IPS-18c (cell line): ENCODE measurements around the gene SMIM7.
A peak's percentile ranks its signal among the peaks of the same experiment; 100 is the strongest.
"Not testable (repeated sequence)": the region's sequence is repeated elsewhere in the genome, so short reads cannot be mapped to it uniquely, and the experiment has no call there.

Experiments used
- H3K4me3 ChIP-seq: 2 replicates; pipeline ENCODE4 v1.7.0; 2013; ENCODE audit warnings: low read depth, mild to moderate bottlenecking, low read length, moderate library complexity; ENCODE audit not compliant: insufficient read depth
- H3K9me3 ChIP-seq: one replicate; pipeline ENCODE4 v1.6.1; 2013; ENCODE audit warnings: mild to moderate bottlenecking, low read length, moderate library complexity; ENCODE audit not compliant: control insufficient read depth, insufficient read depth

SMIM7 gene

DNA sequence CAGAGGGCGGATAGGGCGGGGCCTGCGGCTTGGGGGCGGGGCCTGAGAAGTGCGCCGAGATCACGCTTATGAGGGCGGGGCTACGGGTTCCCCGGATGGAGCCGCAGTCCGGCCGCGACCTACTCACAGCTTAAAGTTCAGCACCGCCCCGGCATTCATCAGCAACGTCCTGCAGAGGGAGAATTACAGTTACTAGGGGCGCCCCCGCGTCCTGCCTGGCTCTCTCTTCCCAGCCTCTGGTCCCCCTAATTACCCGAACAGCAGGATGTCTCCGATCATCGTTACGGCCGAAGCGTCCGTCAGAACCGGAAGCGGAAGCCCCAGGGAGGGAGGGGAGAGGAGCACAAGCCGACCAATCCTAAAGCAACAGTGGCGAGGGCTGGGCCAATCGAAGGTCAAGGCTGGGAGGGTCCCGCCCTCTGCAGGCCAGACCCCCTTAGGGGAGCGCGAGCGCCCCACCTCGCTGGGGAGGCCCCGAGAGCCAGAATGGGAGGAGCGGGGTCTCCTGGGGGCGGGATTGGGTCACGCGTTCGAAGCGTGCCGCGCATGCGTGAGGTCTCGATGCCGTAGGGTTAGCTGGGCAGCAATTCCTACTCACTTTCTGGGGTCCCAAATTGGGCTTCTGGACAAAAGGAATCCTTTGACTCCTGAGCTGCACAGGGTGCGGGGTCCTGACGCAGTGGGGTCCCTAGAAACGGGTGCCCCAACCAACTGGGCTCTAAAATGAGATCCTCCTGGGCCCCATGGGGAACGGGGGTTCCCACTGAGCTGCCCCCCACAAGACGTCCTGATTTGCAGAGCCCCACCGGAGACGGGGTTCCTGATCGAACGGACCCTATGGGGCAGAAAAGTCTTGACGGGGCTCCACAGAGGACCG is at the start of gene SMIM7:
SMIM7 (minus strand) TSS at position 313 of the 877 bp plus-strand sequence; CDS start at position 279, 34 bp downstream.
- H3K4me3 ChIP-seq, result peak within 1 kb of the TSS; percentile 99
- H3K9me3 ChIP-seq, result no peaks in the 10 kb centered on the region

- no peak overlapping the region for H3K4me3 ChIP-seq
- no peaks in the 10 kb centered on the region for H3K9me3 ChIP-seq
Measured at GRCh38 chr19:16703677-16704076, 43.7 kb upstream of the SMIM7 start.

- H3K9me3 ChIP-seq, result no peaks in the 10 kb centered on the region
- no peak overlapping the region for H3K4me3 ChIP-seq
Measured at GRCh38 chr19:16702123-16702522, 42.2 kb upstream of the SMIM7 start.

- H3K9me3 ChIP-seq, result peaks cover 3% of the 10 kb centered on the region
- H3K4me3 ChIP-seq, result no peak overlapping the region
Measured at GRCh38 chr19:16698914-16699313, 39.0 kb upstream of the SMIM7 start.

GRCh38 chr19:16688084-16688483 is 28.1 kb upstream of the SMIM7 start:
- Histone ChIP-seq H3K9me3 (peaks cover 2% of the 10 kb centered on the region), H3K4me3 (no peak overlapping the region)

- no peak overlapping the region for H3K4me3 ChIP-seq
- H3K9me3 ChIP-seq, result no peaks in the 10 kb centered on the region
Measured at GRCh38 chr19:16684216-16684615, 24.3 kb upstream of the SMIM7 start.

- H3K9me3 ChIP-seq, result no peaks in the 10 kb centered on the region
- no peak overlapping the region for H3K4me3 ChIP-seq
Measured at GRCh38 chr19:16682539-16682938, 22.6 kb upstream of the SMIM7 start.

- no peaks in the 10 kb centered on the region for H3K9me3 ChIP-seq
- no peak overlapping the region for H3K4me3 ChIP-seq
Measured at GRCh38 chr19:16679811-16680210, 19.9 kb upstream of the SMIM7 start.

GRCh38 chr19:16678498-16678897 is 18.6 kb upstream of the SMIM7 start:
- Histone ChIP-seq H3K9me3 (no peaks in the 10 kb centered on the region), H3K4me3 (no peak overlapping the region)

DNA sequence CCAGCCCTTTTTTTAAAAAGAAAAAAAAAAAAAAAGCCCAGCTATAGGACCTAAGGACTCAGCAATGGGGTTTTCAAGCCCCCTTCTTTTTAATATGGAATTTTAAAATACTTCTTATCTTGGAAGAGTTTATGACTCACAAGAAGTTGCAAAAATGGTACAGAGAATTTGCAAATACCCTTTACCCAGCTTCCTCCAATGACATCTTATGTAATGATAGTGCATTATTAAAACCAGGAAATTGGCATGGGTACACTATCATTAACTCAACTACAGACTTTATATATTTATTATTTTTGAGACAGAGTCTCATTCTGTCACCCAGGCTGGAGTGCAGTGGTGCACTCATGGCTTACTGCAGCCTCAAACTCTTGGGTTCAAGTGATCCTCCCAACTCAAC is 17.1 kb upstream of the SMIM7 start:
- H3K4me3 ChIP-seq, result no peak overlapping the region
- no peaks in the 10 kb centered on the region for H3K9me3 ChIP-seq

DNA sequence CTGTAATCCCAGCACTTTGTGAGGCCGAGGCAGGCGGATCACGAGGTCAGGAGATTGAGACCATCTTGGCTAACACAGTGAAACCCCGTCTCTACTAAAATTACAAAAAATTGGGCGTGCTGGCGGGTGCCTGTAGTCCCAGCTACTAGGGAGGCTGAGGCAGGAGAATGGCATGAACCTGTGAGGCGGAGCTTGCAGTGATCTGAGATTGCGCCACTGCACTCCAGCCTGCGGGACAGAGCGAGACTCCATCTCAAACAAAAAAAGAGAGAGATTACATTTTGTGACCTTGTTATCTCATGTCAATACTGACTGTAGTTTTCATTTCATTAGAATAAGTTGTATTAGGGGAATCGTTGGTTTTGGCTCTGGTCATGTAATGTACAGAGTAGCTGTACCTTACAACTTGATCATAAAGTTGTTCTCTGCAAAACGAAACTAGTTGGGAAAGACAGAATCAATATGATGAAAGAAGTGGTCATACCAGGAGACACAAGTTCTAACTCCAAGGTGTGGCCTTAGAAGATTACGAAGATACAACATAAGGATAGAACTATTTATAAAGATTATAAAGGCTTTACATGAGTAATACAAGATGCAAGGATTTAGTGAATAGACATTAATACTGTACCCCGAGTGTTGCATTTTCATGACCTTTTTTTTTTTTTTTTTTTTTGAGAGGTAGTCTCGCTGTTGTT is 16.3 kb upstream of the SMIM7 start:
- Histone ChIP-seq H3K9me3 (no peaks in the 10 kb centered on the region), H3K4me3 (no peak overlapping the region)

DNA sequence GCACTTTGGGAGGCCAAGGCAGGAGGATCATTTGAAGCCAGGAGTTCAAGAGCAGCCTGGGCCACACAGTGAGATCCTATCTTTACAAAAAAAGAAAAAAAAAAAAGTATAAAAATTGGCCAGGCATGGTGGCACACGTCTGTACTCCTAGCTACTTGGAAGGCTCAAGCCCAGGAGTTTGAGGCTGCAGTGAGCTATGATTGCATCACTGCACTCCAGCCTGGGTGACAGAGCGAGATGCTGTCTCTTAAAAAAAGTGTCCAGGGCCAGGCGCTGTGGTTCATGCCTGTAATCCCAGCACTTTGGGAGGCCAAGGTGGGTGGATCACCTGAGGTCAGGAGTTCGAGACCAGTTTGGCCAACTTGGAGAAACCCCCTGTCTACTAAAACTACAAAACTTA is 13.9 kb upstream of the SMIM7 start:
- not testable (repeated sequence) for H3K4me3 ChIP-seq, H3K9me3 ChIP-seq

DNA sequence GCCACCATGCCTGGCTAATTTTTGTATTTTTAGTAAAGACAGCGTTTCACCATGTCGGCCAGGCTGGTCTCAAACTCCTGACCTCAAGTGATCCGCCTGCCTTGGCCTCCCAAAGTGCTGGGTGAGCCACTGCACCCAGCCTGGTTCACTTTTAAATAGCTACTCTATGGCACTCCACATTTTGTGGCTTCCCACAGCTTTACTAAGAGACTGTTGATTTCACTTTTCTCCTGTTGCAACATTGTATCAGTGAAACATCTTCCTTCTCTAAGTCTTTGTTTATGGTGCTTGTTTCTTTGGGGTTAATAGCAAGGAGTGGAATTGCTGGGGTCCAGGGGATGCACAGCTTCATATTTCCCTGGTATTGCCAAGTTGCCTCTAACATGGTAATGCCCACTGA is 13.3 kb upstream of the SMIM7 start:
- H3K9me3 ChIP-seq, result no peaks in the 10 kb centered on the region
- H3K4me3 ChIP-seq, result no peak overlapping the region

GRCh38 chr19:16671652-16672274 is 11.8 kb upstream of the SMIM7 start:
- Histone ChIP-seq H3K9me3 (no peaks in the 10 kb centered on the region), H3K4me3 (no peak overlapping the region)

- Histone ChIP-seq H3K4me3 (no peak overlapping the region), H3K9me3 (no peaks in the 10 kb centered on the region)
Measured at GRCh38 chr19:16670291-16670690, 10.3 kb upstream of the SMIM7 start.

GRCh38 chr19:16668702-16669101 is 8.8 kb upstream of the SMIM7 start:
- H3K9me3 ChIP-seq, H3K4me3 ChIP-seq: not testable (repeated sequence)

- Histone ChIP-seq H3K9me3 (no peaks in the 10 kb centered on the region), H3K4me3 (no peak overlapping the region)
Measured at GRCh38 chr19:16668176-16668575, 8.2 kb upstream of the SMIM7 start.

DNA sequence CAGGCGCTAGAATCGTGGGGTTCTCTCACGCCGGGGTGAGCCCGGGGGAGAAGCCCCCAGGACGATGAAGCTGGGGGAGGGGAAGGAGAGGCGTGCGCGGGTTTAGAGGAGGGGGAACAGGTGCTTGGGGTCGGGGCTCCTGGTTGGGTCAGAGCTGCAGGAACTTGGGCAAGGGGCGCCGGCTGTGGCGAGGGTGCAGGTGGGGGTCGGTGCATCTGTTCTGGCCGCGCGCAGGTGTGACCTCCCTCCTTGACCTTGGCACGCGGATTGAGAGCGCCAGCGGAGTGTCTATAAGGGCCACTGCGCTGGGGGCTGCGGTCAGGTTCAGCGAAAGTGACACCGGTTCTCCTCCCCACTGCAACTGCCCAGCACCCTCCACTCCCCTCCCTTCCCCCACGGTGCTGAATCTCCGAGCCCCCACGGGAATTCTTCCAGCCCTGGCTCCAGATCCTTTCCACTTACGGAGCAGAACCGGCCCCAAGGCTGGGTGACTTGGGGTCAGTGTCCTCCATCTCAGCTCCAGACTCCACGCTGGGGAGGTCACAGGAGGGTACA is 1.6 kb upstream of the SMIM7 start:
- Histone ChIP-seq H3K4me3 (peak overlapping the region; percentile 99), H3K9me3 (no peaks in the 10 kb centered on the region)
